Measurements from ENCODE around the gene OR2V1. TPM values are rescaled to one million over a fixed set of nuclear protein-coding genes. Genes with fewer than 3 reads are reported as not detected.

The OR2V1 gene
- polyA plus RNA-seq, 1 donor (not counting 4 experiments of a cell fraction or from before 2014, with no cell fraction given), result not detected

- TF ChIP-seq CTCF (optimal IDR thresholded peaks at IDR 0.05 in 1 of 3, IDR thresholded peaks at IDR 0.05 in 1 of 3, conservative IDR thresholded peaks at IDR 0.05 in 1 of 3; ENCODE audit: extremely low read depth in 1 of 3, insufficient read depth in 2 of 3, low read length in 3 of 3), result no peak
- TF ChIP-seq EZH2 (IDR thresholded peaks at IDR 0.05; ENCODE audit: low read length), result no peak
- dilution Hi-C loops (cut with MboI; ENCODE audit: extremely low pct_ligation_motif_present, low sequenced_read_pairs), result no loop called here
- Histone ChIP-seq H3K27me3 (ENCODE audit: control insufficient read depth, extremely low read depth, insufficient read depth, low read length) (peaks cover 6% of the 10 kb centered on the region), H3K4me3 (ENCODE audit: control insufficient read depth in 2 of 3, extremely low read depth in 1 of 3, insufficient read depth in 2 of 3, low read depth in 1 of 3, low read length in 3 of 3) (no peak overlapping the region), H3K4me2 (ENCODE audit: control insufficient read depth, extremely low read depth, insufficient read depth, low read depth, low read length) (no peak overlapping the region), H4K20me1 (ENCODE audit: control insufficient read depth, extremely low read depth, insufficient read depth, low read length) (no peaks in the 10 kb centered on the region), H3K36me3 (ENCODE audit: control insufficient read depth in 2 of 2, extremely low read depth in 1 of 2, insufficient read depth in 2 of 2, low read length in 2 of 2) (no peaks in the 10 kb centered on the region), H3K9me3 (ENCODE audit: control insufficient read depth, low read depth, low read length) (no peaks in the 10 kb centered on the region), H3K27ac (ENCODE audit: control insufficient read depth, insufficient read depth, low read length) (no peak overlapping the region), H3K4me1 (ENCODE audit: control insufficient read depth, extremely low read depth, insufficient read depth, low read length) (no peaks in the 10 kb centered on the region), H3K9ac (ENCODE audit: control insufficient read depth, extremely low read depth, insufficient read depth, low read length) (no peak overlapping the region), H2AFZ (ENCODE audit: control insufficient read depth, low read length) (no peak overlapping the region), H3K79me2 (ENCODE audit: control insufficient read depth, insufficient read depth, low read length) (no peaks in the 10 kb centered on the region), H3K9me1 (ENCODE audit: control insufficient read depth, extremely low read depth, insufficient read depth, low read length) (no peaks in the 10 kb centered on the region)
- FAIRE-seq (no peak), DNase-seq (ENCODE audit: low read depth, low spot score) (no peak)
These were observed 44.7 kb downstream of the OR2V1 start for GRCh38 chr5:181086026-181086883.

DNA sequence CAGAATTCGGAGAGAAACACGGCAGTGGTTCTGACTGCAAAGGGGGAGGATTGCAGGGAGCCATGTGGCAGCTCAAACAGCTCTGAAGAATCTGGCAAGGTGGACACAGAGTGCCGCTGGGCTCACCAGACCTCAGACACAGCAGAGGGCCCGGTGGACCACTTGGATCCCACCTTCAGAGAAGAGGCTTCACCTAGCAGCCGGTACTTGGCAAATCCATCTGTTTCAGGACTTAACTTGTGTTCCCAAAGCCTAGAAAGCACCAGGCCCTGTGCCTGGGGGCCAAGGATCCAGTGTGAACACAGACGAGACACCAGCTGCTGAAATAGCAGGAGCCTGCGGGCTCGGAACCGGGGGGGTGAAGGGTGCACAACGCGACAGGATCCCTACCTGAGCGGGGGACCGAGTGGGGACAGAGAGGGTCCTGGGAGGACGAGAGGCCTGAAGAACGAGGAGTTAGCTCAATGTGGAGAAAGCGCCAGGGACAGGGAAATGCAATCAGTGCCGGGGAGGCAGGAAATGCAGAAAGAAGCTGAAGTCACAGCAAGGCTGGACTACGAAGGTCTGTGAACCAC, 46.3 kb downstream of the OR2V1 start:
- Histone ChIP-seq H3K36me3 (ENCODE audit: control insufficient read depth in 2 of 2, extremely low read depth in 1 of 2, insufficient read depth in 2 of 2, low read length in 2 of 2) (no peaks in the 10 kb centered on the region), H3K27me3 (ENCODE audit: control insufficient read depth, extremely low read depth, insufficient read depth, low read length) (peaks cover 6% of the 10 kb centered on the region), H3K27ac (ENCODE audit: control insufficient read depth, insufficient read depth, low read length) (no peak overlapping the region), H3K79me2 (ENCODE audit: control insufficient read depth, insufficient read depth, low read length) (no peaks in the 10 kb centered on the region), H3K9me1 (ENCODE audit: control insufficient read depth, extremely low read depth, insufficient read depth, low read length) (no peaks in the 10 kb centered on the region), H3K4me1 (ENCODE audit: control insufficient read depth, extremely low read depth, insufficient read depth, low read length) (no peaks in the 10 kb centered on the region), H3K4me3 (ENCODE audit: control insufficient read depth in 2 of 3, extremely low read depth in 1 of 3, insufficient read depth in 2 of 3, low read depth in 1 of 3, low read length in 3 of 3) (no peak overlapping the region), H3K4me2 (ENCODE audit: control insufficient read depth, extremely low read depth, insufficient read depth, low read depth, low read length) (no peak overlapping the region), H2AFZ (ENCODE audit: control insufficient read depth, low read length) (no peak overlapping the region), H3K9ac (ENCODE audit: control insufficient read depth, extremely low read depth, insufficient read depth, low read length) (no peak overlapping the region), H3K9me3 (ENCODE audit: control insufficient read depth, low read depth, low read length) (no peaks in the 10 kb centered on the region), H4K20me1 (ENCODE audit: control insufficient read depth, extremely low read depth, insufficient read depth, low read length) (no peaks in the 10 kb centered on the region)
- DNase-seq (ENCODE audit: low read depth, low spot score) (no peak), FAIRE-seq (no peak)
- TF ChIP-seq EZH2 (IDR thresholded peaks at IDR 0.05; ENCODE audit: low read length), result no peak
- no peak for TF ChIP-seq CTCF (optimal IDR thresholded peaks at IDR 0.05 in 1 of 3, IDR thresholded peaks at IDR 0.05 in 1 of 3, conservative IDR thresholded peaks at IDR 0.05 in 1 of 3; ENCODE audit: extremely low read depth in 1 of 3, insufficient read depth in 2 of 3, low read length in 3 of 3)
- dilution Hi-C loops (cut with MboI; ENCODE audit: extremely low pct_ligation_motif_present, low sequenced_read_pairs), result no loop called here

Data from keratinocyte (primary cell).